Loucy (cell line): ENCODE data around the gene OGFRL1.

Source experiments
- CTCF ChIP-seq: fragments of 200-600 bp; sonication (generic); conservative IDR thresholded peaks from 2 replicates; pipeline ENCODE4 v1.5.1; 2014; ENCODE audit warnings: mild to moderate bottlenecking, antibody characterized with exemption, low read length
- EZH2phosphoT487 ChIP-seq: fragments of 200-600 bp; IDR thresholded peaks from 2 replicates; pipeline ENCODE4 v1.6.1; 2018; ENCODE audit warnings: antibody characterized with exemption, mild to moderate bottlenecking, moderate library complexity, borderline replicate concordance

- no peak for TF ChIP-seq CTCF
- TF ChIP-seq EZH2phosphoT487, result no peak
Measured at GRCh38 chr6:71259888-71260604, 28.6 kb upstream of the OGFRL1 start.
